ENCODE measurements around the gene STMN3.
A peak's percentile ranks its signal among the peaks of the same experiment; 100 is the strongest.
"Not testable (repeated sequence)": the region's sequence is repeated elsewhere in the genome, so short reads cannot be mapped to it uniquely, and the experiment has no call there.

Gene STMN3

DNA sequence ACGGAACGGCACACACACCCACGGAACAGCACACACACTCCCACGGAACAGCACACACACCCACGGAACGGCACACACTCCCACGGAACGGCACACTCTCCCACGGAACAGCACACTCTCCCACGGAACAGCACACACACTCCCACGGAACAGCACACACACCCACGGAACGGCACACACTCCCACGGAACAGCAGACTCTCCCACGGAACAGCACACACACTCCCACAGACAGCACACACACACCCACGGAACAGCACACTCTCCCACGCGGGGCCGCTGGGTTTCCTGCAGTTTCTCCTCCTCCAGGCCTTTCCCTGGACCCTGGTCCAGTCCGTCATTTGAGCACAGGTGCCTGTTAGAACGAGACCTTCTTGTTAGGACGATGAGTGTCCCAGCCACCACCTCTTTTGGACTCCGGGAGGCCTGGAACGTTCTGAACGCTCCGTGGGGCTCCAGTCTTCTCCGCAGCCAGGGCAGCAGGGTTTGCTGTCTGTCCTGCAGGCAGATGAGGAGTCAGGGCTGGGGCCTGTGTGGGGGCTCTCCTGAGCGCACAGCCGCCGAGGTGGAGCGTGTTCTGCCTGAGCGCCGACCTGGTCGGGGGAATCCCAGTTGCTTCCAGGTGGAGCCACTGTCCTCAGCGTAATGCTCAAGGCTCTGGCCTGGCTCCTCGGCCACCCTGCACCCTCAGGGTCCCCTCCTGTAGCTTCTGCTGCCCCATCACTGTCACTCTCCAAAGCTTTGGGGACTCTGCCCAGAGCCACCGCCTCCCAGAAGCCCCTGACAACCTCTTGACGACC is 25.6 kb upstream of the STMN3 start:
- no peak for DNase-seq (ENCODE audit: low spot score)

DNA sequence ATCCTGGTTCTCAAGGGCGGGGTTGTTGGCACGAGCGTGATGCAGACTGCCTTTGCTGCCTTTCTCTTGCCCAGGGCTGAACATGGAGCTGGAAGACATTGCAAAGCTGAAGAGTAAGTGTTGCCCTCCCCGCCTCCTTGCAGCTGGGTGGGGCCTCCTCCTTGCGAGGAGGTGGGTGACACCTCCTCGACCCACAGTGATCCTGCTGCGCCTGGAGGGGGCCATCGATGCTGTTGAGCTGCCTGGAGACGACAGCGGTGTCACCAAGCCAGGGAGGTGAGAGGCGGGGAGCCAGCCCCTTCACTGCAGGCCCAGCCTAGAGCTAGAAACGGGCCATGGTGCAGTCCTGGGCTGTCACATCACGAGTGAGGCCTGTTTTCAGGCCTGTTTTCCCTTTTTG is 24.8 kb upstream of the STMN3 start:
- DNase-seq (ENCODE audit: low spot score): no peak

DNA sequence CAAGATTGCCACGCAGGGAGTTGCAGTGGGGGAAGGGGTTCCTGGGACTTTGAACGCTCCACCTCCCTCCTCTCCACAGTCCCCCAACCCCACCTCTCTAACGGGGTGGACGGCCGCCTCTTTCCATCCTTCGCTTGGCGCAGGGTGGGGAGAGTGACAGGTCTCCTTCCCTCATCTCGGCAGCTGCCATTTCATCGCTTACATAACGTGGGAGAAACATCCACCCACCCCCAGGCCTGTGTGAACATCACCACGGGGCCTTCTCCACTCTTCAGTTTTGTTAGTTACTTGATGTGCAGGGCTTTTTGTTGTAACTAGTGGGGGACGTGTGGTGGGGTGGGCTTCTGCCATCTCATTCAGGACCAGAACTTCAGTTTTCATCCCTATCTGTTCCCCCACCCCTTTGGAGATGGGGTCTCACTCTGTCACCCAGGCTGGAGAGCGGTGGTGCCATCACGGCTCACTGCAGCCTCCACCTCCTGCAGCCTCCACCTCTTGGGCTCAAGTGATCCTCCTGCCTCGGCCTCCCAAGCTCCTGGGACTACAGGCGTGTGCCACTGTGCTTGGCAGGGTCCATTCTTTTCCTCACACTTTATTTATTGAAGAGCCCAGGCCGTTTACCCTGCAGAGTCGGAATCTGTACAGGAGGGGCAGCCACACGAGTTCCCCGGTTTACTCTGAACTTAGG is 22.6 kb upstream of the STMN3 start:
- DNase-seq (ENCODE audit: low spot score): no peak

DNA sequence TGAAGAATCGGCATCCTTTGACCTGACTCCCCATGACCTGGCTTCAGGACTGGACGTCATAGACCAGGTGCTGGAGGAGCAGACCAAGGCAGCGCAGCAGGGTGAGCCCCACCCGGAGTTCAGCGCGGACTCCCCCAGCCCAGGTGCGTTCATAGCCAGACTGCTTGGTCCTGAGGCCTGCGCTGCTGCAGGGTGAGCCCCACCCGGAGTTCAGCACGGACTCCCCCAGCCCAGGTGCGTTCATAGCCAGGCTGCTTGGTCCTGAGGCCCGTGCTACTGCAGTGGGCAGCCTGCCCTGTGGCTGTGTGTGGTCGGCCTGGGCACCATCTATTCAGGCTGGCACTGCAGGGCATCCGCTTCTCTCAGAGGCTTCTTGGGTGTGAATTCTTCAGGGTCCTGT is 20.7 kb upstream of the STMN3 start:
- no peak for DNase-seq (ENCODE audit: low spot score)

DNA sequence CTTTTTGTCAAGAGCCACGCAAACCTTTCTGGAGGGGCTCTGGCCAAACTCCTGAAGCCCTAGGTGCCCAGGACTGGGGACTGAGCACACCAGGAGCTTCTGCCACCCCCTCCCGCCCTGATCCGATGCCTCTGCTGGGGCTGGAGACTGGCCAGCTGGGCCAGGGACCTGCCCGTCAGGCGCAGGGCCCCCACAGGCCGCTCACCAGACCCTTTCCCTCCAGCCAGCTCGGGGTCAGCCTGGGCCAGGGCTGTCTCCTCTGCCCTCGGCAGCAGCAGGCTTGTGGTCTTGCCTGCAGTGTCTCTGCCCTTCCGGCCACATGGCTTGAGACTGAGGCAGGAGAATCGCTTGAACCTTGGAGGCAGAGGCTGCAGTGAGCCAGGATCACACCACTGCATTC is 19.4 kb upstream of the STMN3 start:
- no peak for DNase-seq (ENCODE audit: low spot score)

DNA sequence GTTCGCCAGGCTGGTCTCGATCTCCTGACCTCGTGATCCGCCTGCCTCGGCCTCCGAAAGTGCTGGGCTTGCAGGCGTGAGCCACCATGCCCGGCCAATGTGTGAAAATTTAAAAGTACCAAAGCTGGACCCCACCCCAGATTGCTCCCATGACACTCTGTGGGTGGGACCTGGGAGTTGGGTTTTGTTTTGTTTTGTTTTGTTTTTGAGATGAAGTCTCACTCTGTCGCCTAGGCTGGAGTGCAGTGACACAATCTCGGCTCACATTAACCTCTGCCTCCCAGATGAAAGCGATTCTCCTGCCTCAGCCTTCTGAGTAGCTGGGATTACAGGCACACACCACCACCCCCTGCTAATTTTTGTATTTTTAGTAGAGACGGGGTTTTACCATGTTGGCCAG is 18.5 kb upstream of the STMN3 start:
- not testable (repeated sequence) for DNase-seq (ENCODE audit: low spot score)

DNA sequence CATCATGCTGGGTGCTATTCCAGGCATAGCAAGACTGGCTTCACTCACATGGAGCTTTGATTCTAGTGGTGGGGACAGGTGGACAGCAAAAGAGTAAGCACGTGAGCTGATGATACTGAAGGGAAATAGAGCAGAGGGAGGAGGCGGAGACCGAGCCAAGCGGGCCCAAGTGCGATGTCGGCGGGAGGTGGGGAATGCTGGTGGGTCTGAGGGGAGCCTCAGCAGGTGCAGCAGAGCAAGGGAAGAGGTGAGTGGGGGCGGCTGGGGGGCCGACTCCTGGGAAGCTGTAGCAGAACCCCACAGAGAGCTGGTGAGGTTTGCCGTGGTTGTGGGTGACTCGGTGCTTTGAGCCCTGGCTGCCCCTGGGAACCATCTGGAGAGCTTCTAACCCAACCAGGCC is 15.1 kb upstream of the STMN3 start:
- no peak for DNase-seq (ENCODE audit: low spot score)

DNA sequence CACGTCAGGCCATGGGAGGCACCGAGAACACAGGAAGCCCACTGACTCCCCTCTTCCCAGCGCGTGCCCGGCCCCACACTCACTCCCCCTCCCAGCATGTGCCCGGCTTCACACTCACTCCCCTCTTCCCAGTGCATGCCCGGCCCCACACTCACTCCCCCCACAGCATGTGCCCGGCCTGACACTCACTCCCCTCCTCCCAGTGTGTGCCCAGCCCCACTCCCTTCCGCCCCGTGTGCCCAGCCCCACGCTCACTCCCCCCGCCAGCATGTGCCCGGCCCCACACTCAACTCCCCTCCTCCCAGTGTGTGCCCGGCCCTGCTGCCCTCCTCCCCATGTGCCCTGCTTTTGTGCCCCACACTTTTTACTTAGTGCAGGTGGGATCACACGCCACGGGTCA is 14.6 kb upstream of the STMN3 start:
- DNase-seq (ENCODE audit: low spot score): no peak

DNA sequence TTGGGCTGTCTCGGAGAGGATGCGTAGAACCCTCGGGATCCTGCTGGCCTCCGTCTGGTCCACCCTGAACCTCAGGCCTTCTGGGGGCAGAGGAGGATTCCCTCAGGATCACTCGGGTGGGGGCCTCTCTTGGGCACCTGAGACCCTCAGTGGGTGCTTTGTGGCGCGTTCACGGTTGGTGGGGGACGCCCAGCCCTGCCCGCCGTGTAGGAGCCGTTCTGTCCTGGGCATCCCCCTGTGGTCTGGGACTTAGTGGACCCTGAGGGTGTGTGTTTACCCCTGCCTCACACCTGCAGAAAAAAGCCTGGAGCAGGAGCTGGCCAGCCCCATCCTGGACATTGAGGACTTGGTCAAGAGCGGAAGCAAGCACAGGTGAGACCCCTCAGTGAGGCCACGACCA is 12.5 kb upstream of the STMN3 start:
- DNase-seq (ENCODE audit: low spot score): no peak

DNA sequence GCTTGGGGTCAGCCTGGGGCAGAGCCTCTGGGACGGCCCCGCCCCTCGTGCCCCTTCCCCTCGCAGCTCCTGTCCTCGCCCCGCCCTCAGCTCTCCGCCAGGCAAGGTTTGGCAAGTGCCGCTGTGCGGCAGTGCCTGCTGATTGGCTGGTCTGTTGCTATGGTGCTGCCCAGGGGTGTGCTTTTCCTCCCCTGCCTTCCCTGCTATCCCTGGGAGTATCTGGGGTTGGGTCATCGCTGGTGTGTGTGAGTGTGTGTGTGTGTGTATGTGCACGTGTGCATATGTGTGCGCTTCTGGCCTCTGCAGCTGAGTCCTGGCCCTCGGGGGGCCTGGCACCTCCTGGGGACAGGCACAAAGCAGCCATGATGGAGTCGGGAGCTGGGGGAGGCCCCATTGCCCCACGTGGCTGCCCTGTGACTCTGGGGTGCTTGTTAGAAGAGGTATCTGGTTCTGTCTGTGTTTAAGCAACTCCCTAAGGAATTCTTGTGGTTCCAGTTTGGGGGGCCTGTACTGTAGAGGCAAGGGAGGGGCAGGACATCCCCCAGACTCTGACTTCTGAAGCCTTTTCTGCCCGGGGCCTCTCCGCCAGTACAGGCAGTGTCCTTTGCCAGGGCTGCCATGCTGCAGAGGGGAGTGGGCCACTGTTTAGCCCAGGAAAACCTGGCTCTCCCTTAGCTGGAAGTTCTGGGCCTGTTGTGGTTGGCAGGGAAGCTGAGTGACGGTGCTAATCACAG is 11.8 kb upstream of the STMN3 start:
- DNase-seq (ENCODE audit: low spot score): no peak

DNA sequence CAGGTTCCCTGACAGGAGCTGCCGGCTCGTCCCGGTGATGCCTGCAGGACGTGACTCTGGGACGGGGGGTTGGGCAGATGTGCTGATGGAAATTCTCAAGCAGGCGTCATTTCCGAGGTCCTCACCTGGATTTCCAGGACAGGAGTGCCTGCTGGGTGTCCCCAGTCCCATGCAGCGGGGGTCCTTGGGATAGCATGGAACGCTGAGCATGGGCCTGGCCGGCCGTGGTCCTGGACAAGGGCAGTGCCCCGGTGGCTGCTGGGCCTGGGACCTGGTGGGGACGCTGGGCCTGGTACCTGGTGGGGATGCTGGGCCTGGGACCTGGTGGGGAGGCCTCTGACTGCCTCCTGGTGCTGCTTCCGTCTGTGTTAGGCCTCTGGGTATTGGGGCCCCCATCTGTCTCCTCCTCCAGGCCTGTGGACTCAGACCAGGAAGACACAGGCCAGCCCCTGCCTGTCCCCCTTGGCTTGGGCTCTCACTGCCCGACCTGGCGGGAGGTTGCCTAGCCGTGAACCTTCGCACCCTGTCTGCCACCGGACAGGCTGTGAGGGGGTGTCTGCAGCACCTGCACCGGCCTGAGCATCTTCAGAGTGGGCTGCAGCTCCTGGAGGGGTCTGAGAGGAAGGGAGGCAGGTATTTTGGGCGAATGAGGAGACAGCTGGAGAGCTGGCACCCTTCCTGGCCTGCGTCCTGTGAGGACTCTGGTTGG is 11.1 kb upstream of the STMN3 start:
- DNase-seq (ENCODE audit: low spot score): no peak

DNA sequence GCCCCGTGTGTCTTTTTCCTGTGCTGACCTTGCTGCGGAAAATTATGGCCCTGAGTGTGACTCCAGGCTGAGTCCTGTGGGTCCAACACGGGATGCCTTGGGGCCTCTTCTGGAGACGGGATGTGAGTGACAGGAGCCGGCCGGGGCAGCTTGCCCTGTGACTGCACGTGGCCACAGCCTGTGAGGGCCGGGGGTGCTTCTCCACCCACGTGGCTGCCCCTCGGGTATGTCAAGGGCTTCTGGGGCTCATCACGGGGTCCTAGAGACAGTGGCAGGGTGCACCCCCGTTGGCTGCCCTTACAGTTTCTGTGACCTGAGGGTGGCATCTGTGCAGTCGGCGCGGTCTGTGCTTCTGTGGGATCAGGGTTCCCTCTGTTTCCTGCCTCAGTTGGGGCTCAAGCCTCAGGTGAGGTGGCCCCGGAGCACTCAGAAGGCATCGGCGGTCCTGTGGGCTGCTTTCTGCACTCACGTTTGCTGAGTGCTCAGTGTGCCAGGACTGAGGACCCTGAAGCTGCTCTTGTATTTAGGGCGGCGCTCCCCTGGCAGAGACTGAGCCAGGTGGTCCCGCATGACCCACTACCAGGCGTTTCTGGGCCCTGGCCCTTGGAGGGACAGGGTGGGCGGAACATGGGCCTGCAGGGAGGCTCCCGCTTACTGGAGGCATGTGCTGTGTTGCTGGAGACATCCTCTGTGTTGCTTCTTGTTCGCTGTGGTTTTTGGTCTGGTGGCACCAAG is 10.3 kb upstream of the STMN3 start:
- DNase-seq (ENCODE audit: low spot score): no peak

DNA sequence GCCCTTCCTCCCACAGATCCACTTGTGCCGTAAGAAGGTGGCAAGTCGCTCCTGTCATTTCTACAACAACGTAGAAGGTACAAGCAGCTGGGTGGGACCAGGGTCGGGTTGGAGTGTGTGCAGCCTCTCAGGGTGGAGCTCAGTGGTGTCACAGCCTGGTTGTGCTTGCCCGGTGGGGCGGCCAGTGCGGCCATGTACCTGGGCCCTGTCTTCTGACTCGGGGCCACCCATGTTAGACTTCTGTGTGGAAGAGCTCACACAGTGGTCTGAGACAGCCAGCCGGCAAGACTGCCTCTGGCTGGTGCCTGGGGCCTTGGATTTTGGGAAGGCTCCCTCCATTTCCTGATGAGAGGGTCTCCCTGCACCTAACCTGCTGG is 9.6 kb upstream of the STMN3 start:
- no peak for DNase-seq (ENCODE audit: low spot score)

DNA sequence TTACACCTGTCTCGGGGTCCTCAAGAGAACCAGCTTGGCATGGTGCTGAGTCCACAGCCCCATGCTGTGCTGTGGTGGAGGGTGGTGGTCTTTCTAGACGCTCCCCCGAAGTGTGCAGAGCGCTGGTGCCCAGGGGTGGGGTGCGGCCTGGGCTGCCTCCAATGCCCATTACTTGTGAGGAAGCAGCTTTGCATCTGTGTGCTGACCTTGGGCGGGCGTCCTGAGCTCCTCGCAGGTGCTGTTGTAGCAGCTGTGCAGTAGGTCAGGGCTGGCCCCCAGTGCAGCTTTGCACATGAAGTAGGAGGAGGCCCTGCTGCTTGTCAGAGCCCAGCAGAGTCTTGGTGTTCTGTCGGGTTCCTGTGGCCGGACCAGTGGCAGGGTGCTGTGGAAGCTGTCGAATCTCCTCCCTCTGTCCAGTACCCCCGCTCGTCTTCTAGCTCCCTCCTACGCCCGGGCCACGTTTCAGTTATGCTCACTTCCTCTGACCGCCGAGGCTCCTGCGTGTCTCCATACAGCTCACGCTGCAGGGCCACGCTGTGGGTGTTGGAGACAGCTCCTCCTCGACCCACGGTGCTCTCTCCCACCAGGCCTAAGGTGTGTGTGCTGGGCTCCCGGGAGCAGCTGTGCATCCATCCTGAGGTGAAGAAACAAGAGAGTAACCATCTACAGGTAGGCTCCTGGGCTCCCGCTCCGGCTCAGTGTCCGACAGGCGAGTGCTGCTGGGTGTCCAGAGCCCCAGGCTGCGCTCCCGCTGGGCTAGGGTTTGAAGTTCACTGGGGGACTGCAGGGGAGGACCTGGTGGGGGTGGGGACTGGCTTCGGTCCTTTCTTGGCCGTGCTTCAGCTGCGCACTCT is 9.0 kb upstream of the STMN3 start:
- no peak for DNase-seq (ENCODE audit: low spot score)

DNA sequence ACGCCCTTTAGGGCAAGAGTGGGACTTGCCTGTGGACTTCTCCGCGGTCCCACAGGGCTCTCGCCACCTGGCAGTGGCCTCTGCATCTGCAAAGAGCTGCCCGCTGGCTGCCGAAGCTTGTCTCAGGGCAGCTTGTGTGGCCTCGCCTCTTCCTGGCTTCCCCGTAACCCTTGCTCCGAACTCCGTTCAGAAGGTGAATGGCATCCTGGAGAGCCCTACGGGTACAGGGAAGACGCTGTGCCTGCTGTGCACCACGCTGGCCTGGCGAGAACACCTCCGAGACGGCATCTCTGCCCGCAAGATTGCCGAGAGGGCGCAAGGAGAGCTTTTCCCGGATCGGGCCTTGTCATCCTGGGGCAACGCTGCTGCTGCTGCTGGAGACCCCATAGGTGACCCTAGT is 7.9 kb upstream of the STMN3 start:
- DNase-seq (ENCODE audit: low spot score): no peak

DNA sequence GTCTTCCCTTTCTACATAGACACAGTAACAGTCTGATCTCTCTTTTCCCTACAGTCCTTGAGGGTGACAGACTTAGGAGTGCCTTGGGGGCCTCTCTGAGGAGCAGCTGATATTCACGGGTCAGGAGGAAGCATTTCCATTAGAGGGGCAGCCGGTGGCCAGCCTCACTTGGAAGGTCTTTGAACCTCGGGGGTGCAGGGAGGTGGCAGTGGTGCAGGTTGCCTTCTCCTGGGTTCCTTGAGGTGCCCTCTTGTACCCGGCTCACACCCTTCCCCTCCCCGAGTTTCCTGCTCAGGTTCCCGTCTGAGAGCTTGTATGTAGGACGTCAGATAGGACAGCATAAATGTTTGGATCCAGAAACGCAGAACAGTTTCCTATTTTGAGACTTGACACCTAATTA is 7.4 kb upstream of the STMN3 start:
- DNase-seq (ENCODE audit: low spot score): no peak

DNA sequence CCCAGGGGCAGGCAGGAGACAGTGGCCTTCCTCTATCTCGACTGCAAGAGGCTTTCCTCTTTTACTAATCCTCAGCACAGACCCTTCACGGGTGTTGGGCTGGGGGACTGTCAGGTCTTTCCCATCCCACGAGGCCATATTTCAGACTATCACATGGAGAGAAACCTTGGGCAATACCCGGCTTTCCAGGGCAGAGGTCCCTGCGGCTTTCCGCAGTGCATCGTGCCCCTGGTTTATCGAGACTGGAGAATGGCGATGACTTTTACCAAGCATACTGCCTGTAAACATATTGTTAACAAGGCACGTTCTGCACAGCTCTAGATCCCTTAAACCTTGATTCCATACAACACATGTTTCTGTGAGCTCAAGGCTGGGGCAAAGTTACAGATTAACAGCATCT is 7.0 kb upstream of the STMN3 start:
- not testable (repeated sequence) for DNase-seq (ENCODE audit: low spot score)

DNA sequence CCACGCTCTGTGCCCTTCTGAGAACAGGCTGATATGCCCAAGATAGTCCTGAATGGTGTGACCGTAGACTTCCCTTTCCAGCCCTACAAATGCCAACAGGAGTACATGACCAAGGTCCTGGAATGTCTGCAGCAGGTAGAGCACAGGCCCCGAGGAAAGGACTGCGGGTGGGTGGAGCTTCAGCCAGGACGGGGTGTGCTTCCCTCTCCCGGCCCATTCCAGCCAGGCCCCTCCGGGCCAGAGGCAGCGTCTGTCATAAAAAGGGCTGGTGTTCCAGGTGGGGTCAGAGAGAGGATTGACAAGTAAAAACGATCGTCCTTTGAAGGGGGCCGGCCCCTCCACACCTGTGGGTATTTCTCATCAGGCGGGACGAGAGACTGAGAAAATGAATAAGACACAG is 6.1 kb upstream of the STMN3 start:
- peak; percentile 43 for DNase-seq (ENCODE audit: low spot score)

DNA sequence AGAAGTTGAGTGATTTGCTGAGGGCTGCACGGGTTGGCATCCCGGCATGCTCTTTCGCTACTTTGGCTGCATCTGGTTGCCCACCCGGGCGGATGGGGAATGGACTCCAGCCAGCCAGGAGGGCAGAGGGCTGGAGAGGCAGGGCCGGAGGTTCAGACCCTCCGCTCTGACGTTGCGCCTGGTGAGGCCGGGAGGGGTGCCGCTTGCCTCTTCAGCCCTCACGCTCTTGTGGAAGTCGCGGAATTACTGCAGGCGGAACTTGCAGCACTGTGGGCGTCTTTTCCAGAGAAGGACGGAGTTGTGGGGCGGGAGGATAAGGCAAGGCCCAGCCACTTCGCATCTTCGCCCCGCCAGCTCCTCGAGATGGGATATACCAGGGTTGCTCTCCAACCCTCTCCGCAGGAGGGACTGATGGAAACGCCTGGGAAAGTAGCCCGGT is 5.5 kb upstream of the STMN3 start:
- DNase-seq (ENCODE audit: low spot score): peak; percentile 67

DNA sequence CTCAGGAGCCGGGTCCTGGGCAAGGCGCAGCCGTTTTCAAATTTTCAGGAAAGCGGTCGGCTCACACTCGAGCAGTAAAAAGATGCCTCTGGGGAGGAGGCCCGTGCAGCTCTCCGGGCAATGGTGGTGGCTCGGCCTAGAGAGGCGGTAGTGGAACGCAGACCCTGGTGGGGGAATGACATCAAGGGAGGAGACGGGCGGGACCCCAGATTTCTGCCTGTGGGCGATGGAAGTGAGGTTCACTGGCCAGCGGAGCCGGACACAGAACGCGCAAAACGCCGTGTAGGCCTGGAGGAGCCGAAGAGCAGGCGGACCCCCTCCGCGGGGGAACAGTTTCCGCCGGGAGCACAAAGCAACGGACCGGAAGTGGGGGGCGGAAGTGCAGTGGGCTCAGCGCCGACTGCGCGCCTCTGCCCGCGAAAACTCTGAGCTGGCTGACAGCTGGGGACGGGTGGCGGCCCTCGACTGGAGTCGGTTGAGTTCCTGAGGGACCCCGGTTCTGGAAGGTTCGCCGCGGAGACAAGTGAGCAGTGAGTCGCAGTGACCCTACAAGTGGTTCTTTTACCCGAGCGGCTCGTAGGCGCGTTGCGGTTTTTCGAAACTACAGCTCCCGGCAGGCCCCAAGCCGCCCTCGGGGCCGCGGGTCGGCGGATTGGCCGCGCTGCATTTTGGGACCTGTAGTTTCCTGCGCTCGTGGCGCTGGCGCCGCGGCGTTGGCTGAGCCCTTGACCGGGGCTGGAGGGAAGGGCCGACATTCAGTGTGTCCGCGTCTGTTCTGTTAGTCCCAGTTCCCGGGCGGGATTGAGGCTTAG is 4.9 kb upstream of the STMN3 start, which contains the start of gene RTEL1:
RTEL1 (plus strand) TSS at position 376 of the 812 bp plus-strand sequence. CDS start 1,091 bp downstream, outside the sequence.
- peak; percentile 96 for DNase-seq (ENCODE audit: low spot score)
